HCT116 (cell line): ENCODE data around the gene FCHO1. TPM values are rescaled to one million over a fixed set of nuclear protein-coding genes. Genes with fewer than 3 reads are reported as not detected.

Experiments
- ATAC-seq: fragments of 200-7000 bp; cut with Tn5 transposase; 2 replicates; pipeline ENCODE4 v1.9.1; 2020; ENCODE audit warnings: mild to moderate bottlenecking, moderate library complexity
- BruUV-seq: library from RNA; stranded (reverse); fragments of 400-500 nt; replicated peaks from 2 replicates; lab custom pipeline; 2021; lab: Mats Ljungman, UMichigan
- CTCF ChIA-PET: fragments of 300-600 bp; sonication (Branson Sonifier 250); formaldehyde crosslinking; loops from one replicate; lab custom pipeline; 2021; ENCODE audit warnings: antibody characterized with exemption; lab: Charles Lee
- POLR2A ChIA-PET: fragments of 300-600, 350-600 bp; sonication (Branson Sonifier 250); formaldehyde crosslinking; loops from one replicate; lab custom pipeline; 2021; ENCODE audit warnings: antibody characterized with exemption; lab: Charles Lee
- RAD21 ChIA-PET, 2 experiments: fragments of 300-600 bp; sonication (Branson Sonifier 250); formaldehyde crosslinking; loops; one replicate each; lab custom pipeline; 2023; ENCODE audit warnings: low total read pairs in 2 of 2; ENCODE audit not compliant: uncharacterized antibody in 2 of 2, unreplicated experiment in 2 of 2, low non-redundant PET in 1 of 2; lab: Charles Lee
- DNase-seq: peaks from one replicate; pipeline ENCODE4 v3.0.0-alpha.2; 2010; ENCODE audit warnings: low read depth, low spot score
- H2AFZ ChIP-seq: fragments of 200-600 bp; shearing (Covaris generic), sonication (generic); 2 replicates; pipeline ENCODE4 v1.6.1; 2017; ENCODE audit warnings: low read depth, mixed run types, mixed read lengths, antibody characterized with exemption, low read length; ENCODE audit not compliant: poor library complexity, severe bottlenecking
- H3K27ac ChIP-seq: 2 replicates; pipeline ENCODE4 v1.5.1; 2012; ENCODE audit warnings: low read depth, low read length
- H3K27me3 ChIP-seq: fragments of 200-600 bp; sonication (generic); 2 replicates; pipeline ENCODE4 v1.6.1; 2016; ENCODE audit warnings: mixed run types, low read length, mixed read lengths; ENCODE audit not compliant: insufficient read depth
- H3K36me3 ChIP-seq, 2 experiments: fragments of 200-500 bp in 1 of 2; fragments of 200-600 bp in 1 of 2; sonication (Bioruptor generic) in 1 of 2; sonication (generic) in 1 of 2; 2 replicates each; pipeline versions ENCODE4 v1.5.1 to v1.6.1; 2014 to 2016; ENCODE audit warnings: low read length in 2 of 2, inconsistent platforms in 1 of 2, mixed read lengths in 1 of 2, mixed run types in 1 of 2; ENCODE audit not compliant: insufficient read depth in 2 of 2, control insufficient read depth in 1 of 2
- H3K4me1 ChIP-seq, 2 experiments: fragments of 200-600 bp in 1 of 2; sonication (generic) in 1 of 2; 2 replicates each; pipeline versions ENCODE4 v1.5.1 to v1.6.1; 2012 to 2017; ENCODE audit warnings: low read length in 2 of 2, inconsistent platforms in 1 of 2, mild to moderate bottlenecking in 1 of 2, mixed read lengths in 1 of 2, mixed run types in 1 of 2, moderate library complexity in 1 of 2; ENCODE audit not compliant: insufficient read depth in 2 of 2, control insufficient read depth in 1 of 2
- H3K4me2 ChIP-seq: fragments of 200-600 bp; sonication (generic); 2 replicates; pipeline ENCODE4 v1.6.1; 2017; ENCODE audit warnings: mixed run types, low read length, mixed read lengths
- H3K4me3 ChIP-seq, 2 experiments: fragments of 200-600 bp in 1 of 2; sonication (generic) in 1 of 2; replicated peaks in 1 of 2; 2 replicates each; pipeline ENCODE4 v1.5.1; 2011 to 2016; ENCODE audit warnings: low read length in 2 of 2, control low read depth in 1 of 2, low read depth in 1 of 2, mild to moderate bottlenecking in 1 of 2, mixed read lengths in 1 of 2, mixed run types in 1 of 2
- H3K79me2 ChIP-seq: fragments of 200-600 bp; sonication (generic); 2 replicates; pipeline ENCODE4 v1.6.1; 2017; ENCODE audit warnings: mild to moderate bottlenecking, mixed run types, low read length, moderate library complexity, mixed read lengths; ENCODE audit not compliant: insufficient read depth
- H3K9ac ChIP-seq: fragments of 200-600 bp; sonication (generic); 2 replicates; pipeline ENCODE4 v1.6.1; 2016; ENCODE audit warnings: low read length, mixed read lengths
- H3K9me2 ChIP-seq: fragments of 200-600 bp; sonication (generic), shearing (Covaris generic); 2 replicates; pipeline ENCODE4 v1.6.1; 2017; ENCODE audit warnings: mixed run types, mild to moderate bottlenecking, moderate library complexity; ENCODE audit not compliant: insufficient read depth
- H3K9me3 ChIP-seq, 2 experiments: fragments of 200-500 bp in 1 of 2; fragments of 200-600 bp in 1 of 2; sonication (Bioruptor generic) in 1 of 2; sonication (generic) in 1 of 2; 2 replicates each; pipeline ENCODE4 v1.6.1; 2014 to 2017; ENCODE audit warnings: low read length in 2 of 2, mixed read lengths in 2 of 2, inconsistent platforms in 1 of 2, low read depth in 1 of 2, mild to moderate bottlenecking in 1 of 2, mixed run types in 1 of 2, moderate library complexity in 1 of 2; ENCODE audit not compliant: control insufficient read depth in 1 of 2, insufficient read depth in 1 of 2
- H4K20me1 ChIP-seq: fragments of 200-600 bp; sonication (generic), shearing (Covaris generic); 2 replicates; pipeline ENCODE4 v1.6.1; 2017; ENCODE audit warnings: mixed run types, mild to moderate bottlenecking, moderate library complexity; ENCODE audit not compliant: insufficient read depth
- CBX3 ChIP-seq: IDR thresholded peaks from 2 replicates; pipeline ENCODE4 v1.6.1; 2012; ENCODE audit warnings: low read depth
- CEBPB ChIP-seq: IDR thresholded peaks from 2 replicates; pipeline ENCODE4 v1.6.1; 2012; ENCODE audit warnings: low read depth
- EGR1 ChIP-seq: IDR thresholded peaks from 2 replicates; pipeline ENCODE4 v1.6.1; 2012; ENCODE audit warnings: low read depth
- EZH2 ChIP-seq: fragments of 200-600 bp; sonication (generic); IDR thresholded peaks from 2 replicates; pipeline ENCODE4 v1.6.1; 2017; ENCODE audit warnings: antibody characterized with exemption, mixed run types
- EZH2phosphoT487 ChIP-seq: fragments of 200-600 bp; IDR thresholded peaks from 2 replicates; pipeline ENCODE4 v1.6.1; 2018; ENCODE audit warnings: antibody characterized with exemption, borderline replicate concordance
- POLR2A ChIP-seq: IDR thresholded peaks from 2 replicates; pipeline ENCODE4 v1.7.0; 2011; ENCODE audit warnings: borderline replicate concordance; ENCODE audit not compliant: insufficient read depth, insufficient read length; ENCODE audit errors: extremely low read depth
- POLR2AphosphoS5 ChIP-seq: IDR thresholded peaks from 2 replicates; pipeline ENCODE4 v1.6.1; 2011; ENCODE audit warnings: mild to moderate bottlenecking, low read depth, low read length, moderate library complexity
- SIN3A ChIP-seq: IDR thresholded peaks from 2 replicates; pipeline ENCODE4 v1.6.1; 2012; ENCODE audit warnings: low read depth
- SP1 ChIP-seq: IDR thresholded peaks from 2 replicates; pipeline ENCODE4 v1.6.1; 2012; ENCODE audit warnings: low read depth
- TCF7L2 ChIP-seq: IDR thresholded peaks from 2 replicates; pipeline ENCODE4 v1.7.0; 2011; ENCODE audit warnings: borderline replicate concordance, inconsistent platforms; ENCODE audit not compliant: insufficient read depth, insufficient read length; ENCODE audit errors: extremely low read depth
- YY1 ChIP-seq: IDR thresholded peaks from 2 replicates; pipeline ENCODE4 v1.6.1; 2011; ENCODE audit warnings: low read length, low read depth, moderate library complexity, mild to moderate bottlenecking; ENCODE audit not compliant: insufficient replicate concordance; ENCODE audit errors: extremely low read depth
- ZNF274 ChIP-seq: fragments of 200-500 bp; sonication (Bioruptor generic); IDR thresholded peaks from 2 replicates; pipeline ENCODE4 v1.6.1; 2014; ENCODE audit warnings: mild to moderate bottlenecking, low read depth, low read length, inconsistent platforms
- intact Hi-C: fragments of 100-400 bp; cut with micrococcal nuclease; formaldehyde crosslinking; loops from 2 replicates; pipeline ENCODE4 v1.10.0; 2022
- total RNA-seq: library from RNA; stranded (reverse); gene quantifications from one replicate; pipeline ENCODE4 v1.2.1, GENCODE V29; 2021; ENCODE audit not compliant: unreplicated experiment
- TF ChIP-seq, protein P1 (sequence below): IDR thresholded peaks from 2 replicates; pipeline ENCODE4 v1.6.1; 2012
- TF ChIP-seq, protein P2 (sequence below): IDR thresholded peaks from 2 replicates; pipeline ENCODE4 v1.6.1; 2012
- TF ChIP-seq, protein P3 (sequence below), 3 experiments: fragments of 200-600 bp in 1 of 3; sonication (generic) in 1 of 3; IDR thresholded peaks in 2 of 3; conservative IDR thresholded peaks in 1 of 3; 2 replicates each; pipeline ENCODE4 v1.5.1; 2012 to 2017; ENCODE audit warnings: low read depth in 2 of 3, low read length in 2 of 3, antibody characterized with exemption in 1 of 3, borderline replicate concordance in 1 of 3, control low read depth in 1 of 3, mild to moderate bottlenecking in 1 of 3, mixed read lengths in 1 of 3, mixed run types in 1 of 3, moderate library complexity in 1 of 3; ENCODE audit not compliant: insufficient read depth in 1 of 3
- TF ChIP-seq, protein P4 (sequence below): IDR thresholded peaks from 2 replicates; pipeline ENCODE4 v1.6.1; 2012; ENCODE audit warnings: low read depth

FCHO1 gene
- total RNA-seq, 1 experiment from 2014 or later = 28.1 TPM

DNA sequence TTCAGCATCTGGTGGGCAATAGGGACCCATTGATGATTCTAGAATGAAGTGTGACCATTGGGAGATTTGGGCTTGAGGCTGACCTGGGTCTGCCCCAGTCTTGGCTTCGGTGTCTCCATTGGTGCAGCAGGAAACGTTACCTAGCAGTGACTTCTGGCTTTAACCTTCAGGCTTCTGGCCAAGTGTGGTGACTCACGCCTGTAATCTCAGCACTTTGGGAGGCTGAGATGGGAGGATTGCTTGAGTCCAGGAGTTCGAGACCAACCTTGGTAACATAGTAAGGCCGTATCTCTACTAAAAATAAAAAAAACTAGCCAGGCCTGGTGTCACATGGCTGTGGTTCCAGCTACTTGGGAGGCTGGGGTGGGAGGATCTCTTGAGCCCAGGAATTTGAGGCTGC is 7.2 kb downstream of the FCHO1 start:
- Histone ChIP-seq H3K9ac (no peak overlapping the region), H2AFZ (no peak overlapping the region), H3K79me2 (no peaks in the 10 kb centered on the region), H3K4me1 (peaks cover 12 to 38% of the 10 kb centered on the region in 2 experiments), H3K4me3 (no peak overlapping the region), H3K4me2 (peak overlapping the region; percentile 23; the same call in 1 of the 2 replicates), H3K27ac (no peak overlapping the region), H3K9me2 (no peaks in the 10 kb centered on the region), H3K36me3 (no peaks in the 10 kb centered on the region), H3K9me3 (no peaks in the 10 kb centered on the region), H3K27me3 (no peaks in the 10 kb centered on the region), H4K20me1 (no peaks in the 10 kb centered on the region)
- intact Hi-C loops = no loop called here
- ATAC-seq (no peak), DNase-seq (no peak)
- no TSS peak for BruUV-seq
- TF ChIP-seq, protein P1, sequence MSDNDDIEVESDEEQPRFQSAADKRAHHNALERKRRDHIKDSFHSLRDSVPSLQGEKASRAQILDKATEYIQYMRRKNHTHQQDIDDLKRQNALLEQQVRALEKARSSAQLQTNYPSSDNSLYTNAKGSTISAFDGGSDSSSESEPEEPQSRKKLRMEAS = no peak
- TF ChIP-seq, protein P2, sequence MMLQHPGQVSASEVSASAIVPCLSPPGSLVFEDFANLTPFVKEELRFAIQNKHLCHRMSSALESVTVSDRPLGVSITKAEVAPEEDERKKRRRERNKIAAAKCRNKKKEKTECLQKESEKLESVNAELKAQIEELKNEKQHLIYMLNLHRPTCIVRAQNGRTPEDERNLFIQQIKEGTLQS = no peak
- TF ChIP-seq EZH2phosphoT487 (no peak), CEBPB (no peak), TCF7L2 (no peak), SIN3A (no peak), CBX3 (no peak), ZNF274 (no peak), POLR2AphosphoS5 (no peak), EZH2 (no peak), EGR1 (no peak), SP1 (no peak), POLR2A (no peak), YY1 (no peak)
- TF ChIP-seq, protein P3, sequence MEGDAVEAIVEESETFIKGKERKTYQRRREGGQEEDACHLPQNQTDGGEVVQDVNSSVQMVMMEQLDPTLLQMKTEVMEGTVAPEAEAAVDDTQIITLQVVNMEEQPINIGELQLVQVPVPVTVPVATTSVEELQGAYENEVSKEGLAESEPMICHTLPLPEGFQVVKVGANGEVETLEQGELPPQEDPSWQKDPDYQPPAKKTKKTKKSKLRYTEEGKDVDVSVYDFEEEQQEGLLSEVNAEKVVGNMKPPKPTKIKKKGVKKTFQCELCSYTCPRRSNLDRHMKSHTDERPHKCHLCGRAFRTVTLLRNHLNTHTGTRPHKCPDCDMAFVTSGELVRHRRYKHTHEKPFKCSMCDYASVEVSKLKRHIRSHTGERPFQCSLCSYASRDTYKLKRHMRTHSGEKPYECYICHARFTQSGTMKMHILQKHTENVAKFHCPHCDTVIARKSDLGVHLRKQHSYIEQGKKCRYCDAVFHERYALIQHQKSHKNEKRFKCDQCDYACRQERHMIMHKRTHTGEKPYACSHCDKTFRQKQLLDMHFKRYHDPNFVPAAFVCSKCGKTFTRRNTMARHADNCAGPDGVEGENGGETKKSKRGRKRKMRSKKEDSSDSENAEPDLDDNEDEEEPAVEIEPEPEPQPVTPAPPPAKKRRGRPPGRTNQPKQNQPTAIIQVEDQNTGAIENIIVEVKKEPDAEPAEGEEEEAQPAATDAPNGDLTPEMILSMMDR (IDR thresholded peaks at IDR 0.05 in 2 of 3, conservative IDR thresholded peaks at IDR 0.05 in 1 of 3; ENCODE audit: borderline replicate concordance in 1 of 3, insufficient read depth in 1 of 3, low read depth in 2 of 3, low read length in 2 of 3) = no peak
- TF ChIP-seq, protein P4, sequence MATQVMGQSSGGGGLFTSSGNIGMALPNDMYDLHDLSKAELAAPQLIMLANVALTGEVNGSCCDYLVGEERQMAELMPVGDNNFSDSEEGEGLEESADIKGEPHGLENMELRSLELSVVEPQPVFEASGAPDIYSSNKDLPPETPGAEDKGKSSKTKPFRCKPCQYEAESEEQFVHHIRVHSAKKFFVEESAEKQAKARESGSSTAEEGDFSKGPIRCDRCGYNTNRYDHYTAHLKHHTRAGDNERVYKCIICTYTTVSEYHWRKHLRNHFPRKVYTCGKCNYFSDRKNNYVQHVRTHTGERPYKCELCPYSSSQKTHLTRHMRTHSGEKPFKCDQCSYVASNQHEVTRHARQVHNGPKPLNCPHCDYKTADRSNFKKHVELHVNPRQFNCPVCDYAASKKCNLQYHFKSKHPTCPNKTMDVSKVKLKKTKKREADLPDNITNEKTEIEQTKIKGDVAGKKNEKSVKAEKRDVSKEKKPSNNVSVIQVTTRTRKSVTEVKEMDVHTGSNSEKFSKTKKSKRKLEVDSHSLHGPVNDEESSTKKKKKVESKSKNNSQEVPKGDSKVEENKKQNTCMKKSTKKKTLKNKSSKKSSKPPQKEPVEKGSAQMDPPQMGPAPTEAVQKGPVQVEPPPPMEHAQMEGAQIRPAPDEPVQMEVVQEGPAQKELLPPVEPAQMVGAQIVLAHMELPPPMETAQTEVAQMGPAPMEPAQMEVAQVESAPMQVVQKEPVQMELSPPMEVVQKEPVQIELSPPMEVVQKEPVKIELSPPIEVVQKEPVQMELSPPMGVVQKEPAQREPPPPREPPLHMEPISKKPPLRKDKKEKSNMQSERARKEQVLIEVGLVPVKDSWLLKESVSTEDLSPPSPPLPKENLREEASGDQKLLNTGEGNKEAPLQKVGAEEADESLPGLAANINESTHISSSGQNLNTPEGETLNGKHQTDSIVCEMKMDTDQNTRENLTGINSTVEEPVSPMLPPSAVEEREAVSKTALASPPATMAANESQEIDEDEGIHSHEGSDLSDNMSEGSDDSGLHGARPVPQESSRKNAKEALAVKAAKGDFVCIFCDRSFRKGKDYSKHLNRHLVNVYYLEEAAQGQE = no peak
- ChIA-PET CTCF (interaction anchor here (1.4 to 1.7 kb wide), 2 partner anchors 8 to 153 kb away, joined by 3 to 7 read pairs; no protein-coding TSS in a partner anchor), RAD21 (no interaction called here), POLR2A (no interaction called here)
